GM20000 (cell line): ENCODE measurements around the gene DNPEP.

Experiments
- DNase-seq: peaks from one replicate; pipeline ENCODE4 v3.0.0; 2012; ENCODE audit warnings: low spot score
- CTCF ChIP-seq: IDR thresholded peaks from 2 replicates; pipeline ENCODE4 v1.5.1; 2012; ENCODE audit warnings: mild to moderate bottlenecking, control low read depth; ENCODE audit errors: extremely low read depth, missing control alignments

Gene DNPEP

GRCh38 chr2:219418155-219419011, 30.7 kb upstream of the DNPEP start, which contains the start of gene DES:
Gene DES, plus strand, starts transcription at chr2:219418377. Its CDS starts 86 bp downstream, at chr2:219418463.
- DNase-seq = no peak
- TF ChIP-seq CTCF = no peak

- TF ChIP-seq CTCF = no peak
- DNase-seq = no peak
Observed at GRCh38 chr2:219417374-219417773, 29.7 kb upstream of the DNPEP start.

- TF ChIP-seq CTCF = no peak
- DNase-seq = no peak
Observed at GRCh38 chr2:219416938-219417337, 29.2 kb upstream of the DNPEP start.

GRCh38 chr2:219416235-219416602, 28.5 kb upstream of the DNPEP start:
- DNase-seq = no peak
- TF ChIP-seq CTCF = no peak

- no peak for TF ChIP-seq CTCF
- DNase-seq = no peak
Observed at GRCh38 chr2:219415580-219416234, 28.0 kb upstream of the DNPEP start.

GRCh38 chr2:219414857-219415256, 27.1 kb upstream of the DNPEP start:
- DNase-seq = no peak
- no peak for TF ChIP-seq CTCF

GRCh38 chr2:219410390-219410789, 22.7 kb upstream of the DNPEP start:
- TF ChIP-seq CTCF = no peak
- no peak for DNase-seq
